IPS DF 6.9 (cell line): ENCODE results near the gene WNT7A.

Experiments
- DNase-seq: peaks from one replicate; pipeline ENCODE4 v3.0.0-alpha.2; 2013; ENCODE audit warnings: low read depth, low spot score
- H3K27ac ChIP-seq: one replicate; pipeline ENCODE4 v1.5.1; 2013; ENCODE audit warnings: low read length, control low read depth
- H3K27me3 ChIP-seq: 2 replicates; pipeline ENCODE4 v1.6.1; 2013; ENCODE audit warnings: mild to moderate bottlenecking, low read length; ENCODE audit not compliant: control insufficient read depth, insufficient read depth
- H3K36me3 ChIP-seq: 2 replicates; pipeline ENCODE4 v1.6.1; 2013; ENCODE audit warnings: low read length; ENCODE audit not compliant: control insufficient read depth, insufficient read depth
- H3K4me1 ChIP-seq: 2 replicates; pipeline ENCODE4 v1.6.1; 2013; ENCODE audit warnings: low read length; ENCODE audit not compliant: control insufficient read depth, insufficient read depth
- H3K4me3 ChIP-seq: 2 replicates; pipeline ENCODE4 v1.5.1; 2013; ENCODE audit warnings: mild to moderate bottlenecking, low read length
- H3K9me3 ChIP-seq: 2 replicates; pipeline ENCODE4 v1.6.1; 2013; ENCODE audit warnings: low read length, inconsistent platforms; ENCODE audit not compliant: control insufficient read depth, insufficient read depth
- WGBS: extraction: QIAGEN DNeasy Blood & Tissue Kit; methylation state at CpG from one replicate; pipeline ENCODE4 v1.1.7; 2013; ENCODE audit warnings: mixed read lengths, missing lambda C conversion rate; ENCODE audit not compliant: insufficient read length, insufficient coverage; 5-methylcytosine and 5-hydroxymethylcytosine counted together

WNT7A gene

GRCh38 chr3:13853978-13854296 is 25.9 kb downstream of the WNT7A start:
- Histone ChIP-seq H3K27me3 (no peaks in the 10 kb centered on the region), H3K4me1 (peaks cover 3% of the 10 kb centered on the region; the same call in 1 of the 2 replicates), H3K4me3 (no peak overlapping the region), H3K36me3 (no peaks in the 10 kb centered on the region), H3K9me3 (no peaks in the 10 kb centered on the region), H3K27ac (no peak overlapping the region)
- DNase-seq = no peak
- no CpG with 5 or more reads among the region's 1 CpG for WGBS

- no CpG with 5 or more reads among the region's 11 CpGs for WGBS
- H3K27me3 ChIP-seq = no peaks in the 10 kb centered on the region
- peaks cover 3% of the 10 kb centered on the region; the same call in 1 of the 2 replicates for H3K4me1 ChIP-seq
These were observed 26.5 kb downstream of the WNT7A start for GRCh38 chr3:13853256-13853977.

GRCh38 chr3:13852638-13853009 is 27.2 kb downstream of the WNT7A start:
- Histone ChIP-seq H3K27me3 (no peaks in the 10 kb centered on the region), H3K27ac (no peak overlapping the region), H3K9me3 (no peaks in the 10 kb centered on the region), H3K36me3 (no peaks in the 10 kb centered on the region), H3K4me1 (peaks cover 3% of the 10 kb centered on the region; the same call in 1 of the 2 replicates), H3K4me3 (no peak overlapping the region)
- WGBS = no CpG with 5 or more reads among the region's 4 CpGs
- DNase-seq = no peak

More at GRCh38 chr3:13853256-13853977, 26.5 kb downstream of the WNT7A start:
- H3K36me3 ChIP-seq = no peaks in the 10 kb centered on the region
- no peak overlapping the region for H3K27ac ChIP-seq
- H3K9me3 ChIP-seq = no peaks in the 10 kb centered on the region
- H3K4me3 ChIP-seq = no peak overlapping the region
- DNase-seq = no peak

- H3K27me3 ChIP-seq = no peaks in the 10 kb centered on the region
- H3K4me1 ChIP-seq = peaks cover 3% of the 10 kb centered on the region; the same call in 1 of the 2 replicates
- no CpG with 5 or more reads among the region's 17 CpGs for WGBS
These were observed 27.8 kb downstream of the WNT7A start for GRCh38 chr3:13851997-13852637.

GRCh38 chr3:13851091-13851849 is 28.6 kb downstream of the WNT7A start:
- no peak for DNase-seq
- Histone ChIP-seq H3K4me1 (peaks cover 3% of the 10 kb centered on the region; the same call in 1 of the 2 replicates), H3K9me3 (no peaks in the 10 kb centered on the region), H3K27ac (no peak overlapping the region), H3K27me3 (no peaks in the 10 kb centered on the region), H3K36me3 (no peaks in the 10 kb centered on the region), H3K4me3 (no peak overlapping the region)
- WGBS = no CpG with 5 or more reads among the region's 15 CpGs

More at GRCh38 chr3:13851997-13852637, 27.8 kb downstream of the WNT7A start:
- Histone ChIP-seq H3K4me3 (no peak overlapping the region), H3K27ac (no peak overlapping the region), H3K9me3 (no peaks in the 10 kb centered on the region), H3K36me3 (no peaks in the 10 kb centered on the region)
- no peak for DNase-seq

GRCh38 chr3:13850161-13850945 is 29.5 kb downstream of the WNT7A start:
- WGBS = no CpG with 5 or more reads among the region's 21 CpGs
- no peak for DNase-seq
- Histone ChIP-seq H3K4me1 (peaks cover 3% of the 10 kb centered on the region; the same call in 1 of the 2 replicates), H3K36me3 (no peaks in the 10 kb centered on the region), H3K9me3 (no peaks in the 10 kb centered on the region), H3K27me3 (no peaks in the 10 kb centered on the region), H3K4me3 (no peak overlapping the region), H3K27ac (no peak overlapping the region)

- Histone ChIP-seq H3K27me3 (no peaks in the 10 kb centered on the region), H3K4me1 (peaks cover 3% of the 10 kb centered on the region; the same call in 1 of the 2 replicates), H3K4me3 (no peak overlapping the region), H3K9me3 (no peaks in the 10 kb centered on the region), H3K27ac (no peak overlapping the region), H3K36me3 (no peaks in the 10 kb centered on the region)
- no CpG with 5 or more reads among the region's 5 CpGs for WGBS
- DNase-seq = no peak
These were observed 30.9 kb downstream of the WNT7A start for GRCh38 chr3:13849018-13849417.

- Histone ChIP-seq H3K27ac (no peak overlapping the region), H3K27me3 (no peaks in the 10 kb centered on the region), H3K9me3 (no peaks in the 10 kb centered on the region), H3K4me1 (peaks cover 3% of the 10 kb centered on the region; the same call in 1 of the 2 replicates), H3K4me3 (no peak overlapping the region), H3K36me3 (no peaks in the 10 kb centered on the region)
- WGBS = no CpG with 5 or more reads among the region's 16 CpGs
- DNase-seq = no peak
These were observed 32.9 kb downstream of the WNT7A start for GRCh38 chr3:13846716-13847570.

- no peaks in the 10 kb centered on the region for H3K9me3 ChIP-seq
- DNase-seq = no peak
- no peak overlapping the region for H3K27ac ChIP-seq
- H3K4me1 ChIP-seq = peaks cover 3% of the 10 kb centered on the region; the same call in 1 of the 2 replicates
- no peak overlapping the region for H3K4me3 ChIP-seq
- WGBS = no CpG with 5 or more reads among the region's 2 CpGs
- H3K27me3 ChIP-seq = no peaks in the 10 kb centered on the region
- no peaks in the 10 kb centered on the region for H3K36me3 ChIP-seq
These were observed 33.6 kb downstream of the WNT7A start for GRCh38 chr3:13846238-13846637.
